Left lung (tissue), 10 donors: ENCODE data around the gene SMIM38. TPM values are rescaled to one million over a fixed set of nuclear protein-coding genes. Genes with fewer than 3 reads are reported as not detected.
A peak's percentile ranks its signal among the peaks of the same experiment; 100 is the strongest.

Experiments used
- ATAC-seq: fragments of 200-7000 bp; cut with Tn5 transposase; one replicate; pipeline ENCODE4 v1.9.1; 2020; ENCODE audit warnings: moderate library complexity
- DNase-seq, 4 donors: peaks; one replicate each; pipeline ENCODE4 v3.0.0-alpha.2; 2013 to 2020
- H3K27ac ChIP-seq, 2 donors: fragments of 200-600 bp; sonication (generic) in 1 of 2; one replicate each; pipeline versions ENCODE4 v1.5.0 to v1.8.0; 2020 to 2021
- H3K27me3 ChIP-seq, 2 donors: fragments of 200-600 bp; sonication (generic) in 1 of 2; one replicate each; pipeline versions ENCODE4 v1.5.0 to v1.8.0; 2020 to 2021
- H3K36me3 ChIP-seq, 2 donors: fragments of 200-600 bp; sonication (generic) in 1 of 2; one replicate each; pipeline versions ENCODE4 v1.5.0 to v1.8.0; 2020 to 2021
- H3K4me1 ChIP-seq, 2 donors: fragments of 200-600 bp; one replicate each; pipeline ENCODE4 v1.8.0; 2021
- H3K4me3 ChIP-seq, 2 donors: fragments of 200-600 bp; sonication (generic) in 1 of 2; one replicate each; pipeline versions ENCODE4 v1.5.0 to v1.8.0; 2020 to 2021; ENCODE audit warnings: mild to moderate bottlenecking in 1 of 2
- H3K9me3 ChIP-seq, 2 donors: fragments of 200-600 bp; sonication (generic) in 1 of 2; one replicate each; pipeline versions ENCODE4 v1.5.0 to v1.8.0; 2020 to 2021
- intact Hi-C, 2 donors: fragments of 100-400 bp; cut with DNase I; formaldehyde crosslinking; loops; one replicate each; pipeline versions ENCODE4 v1.11.2 to v1.14.2; 2022
- polyA plus RNA-seq, 6 donors: library from polyadenylated mRNA; unstranded; fragments of 120-200 nt; gene quantifications; one replicate each; pipeline ENCODE4 v1.2.1, GENCODE V29; 2013; ENCODE audit not compliant: insufficient read length in 6 of 6
- total RNA-seq, 2 donors: library from RNA; stranded (reverse); fragmentation: NEBNext Ultra II Directional; extraction: Animal tissue kit (Norgen Biotek cat#: 25700); gene quantifications; one replicate each; pipeline ENCODE4 v1.2.1, GENCODE V29; 2021
- TF ChIP-seq, protein P1 (sequence below), 2 donors: fragments of 200-600 bp; sonication (generic) in 1 of 2; IDR thresholded peaks; one replicate each; pipeline versions ENCODE4 v1.5.0 to v1.8.0; 2021; ENCODE audit warnings: antibody characterized with exemption in 2 of 2
- donor health status: DM: no; HTN: yes; CAD: no.
- donor health status: DM: no; HTN: no; CAD: no.

Gene SMIM38
- total and polyA plus RNA-seq, 8 donors = 0.09 to 1.3 (median 0.68) TPM

DNA sequence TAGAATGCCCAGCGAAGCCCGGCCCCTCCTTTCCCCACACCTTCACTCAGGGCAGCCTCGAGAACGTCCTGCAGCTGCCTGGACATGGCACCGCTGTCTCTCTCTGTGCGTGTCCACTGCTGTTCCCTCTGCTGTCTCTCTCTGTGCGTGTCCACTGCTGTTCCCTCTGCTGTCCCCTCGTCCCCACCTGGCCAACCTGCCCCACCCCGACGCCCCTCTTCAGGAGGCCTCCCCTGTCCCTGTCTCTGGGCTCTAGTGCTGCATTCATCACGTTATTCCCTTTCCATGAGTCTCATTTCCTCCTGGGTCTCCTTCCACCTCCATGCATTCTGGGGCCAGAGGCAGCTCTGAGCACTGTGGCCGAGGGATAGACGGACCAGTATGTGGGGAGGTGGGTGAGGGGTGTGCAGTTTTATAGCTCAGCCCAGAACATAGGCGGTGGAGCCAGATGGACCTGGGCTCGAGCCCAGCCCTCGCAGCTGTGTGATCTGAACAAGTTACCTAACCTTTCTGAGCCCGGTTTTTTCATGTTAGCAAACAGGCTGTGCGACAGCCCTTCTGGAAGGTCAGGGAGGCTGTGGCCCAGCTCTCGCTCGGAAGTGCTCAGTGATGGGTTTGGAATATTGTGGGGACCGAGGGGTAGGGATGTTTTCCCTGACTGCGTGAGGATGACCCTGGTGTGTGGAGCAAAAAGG is 41.9 kb upstream of the SMIM38 start:
- TF ChIP-seq, protein P1, sequence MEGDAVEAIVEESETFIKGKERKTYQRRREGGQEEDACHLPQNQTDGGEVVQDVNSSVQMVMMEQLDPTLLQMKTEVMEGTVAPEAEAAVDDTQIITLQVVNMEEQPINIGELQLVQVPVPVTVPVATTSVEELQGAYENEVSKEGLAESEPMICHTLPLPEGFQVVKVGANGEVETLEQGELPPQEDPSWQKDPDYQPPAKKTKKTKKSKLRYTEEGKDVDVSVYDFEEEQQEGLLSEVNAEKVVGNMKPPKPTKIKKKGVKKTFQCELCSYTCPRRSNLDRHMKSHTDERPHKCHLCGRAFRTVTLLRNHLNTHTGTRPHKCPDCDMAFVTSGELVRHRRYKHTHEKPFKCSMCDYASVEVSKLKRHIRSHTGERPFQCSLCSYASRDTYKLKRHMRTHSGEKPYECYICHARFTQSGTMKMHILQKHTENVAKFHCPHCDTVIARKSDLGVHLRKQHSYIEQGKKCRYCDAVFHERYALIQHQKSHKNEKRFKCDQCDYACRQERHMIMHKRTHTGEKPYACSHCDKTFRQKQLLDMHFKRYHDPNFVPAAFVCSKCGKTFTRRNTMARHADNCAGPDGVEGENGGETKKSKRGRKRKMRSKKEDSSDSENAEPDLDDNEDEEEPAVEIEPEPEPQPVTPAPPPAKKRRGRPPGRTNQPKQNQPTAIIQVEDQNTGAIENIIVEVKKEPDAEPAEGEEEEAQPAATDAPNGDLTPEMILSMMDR (IDR thresholded peaks at IDR 0.05) = no peak
- H3K4me1 ChIP-seq = no peaks in the 10 kb centered on the region
- no peak for DNase-seq

DNA sequence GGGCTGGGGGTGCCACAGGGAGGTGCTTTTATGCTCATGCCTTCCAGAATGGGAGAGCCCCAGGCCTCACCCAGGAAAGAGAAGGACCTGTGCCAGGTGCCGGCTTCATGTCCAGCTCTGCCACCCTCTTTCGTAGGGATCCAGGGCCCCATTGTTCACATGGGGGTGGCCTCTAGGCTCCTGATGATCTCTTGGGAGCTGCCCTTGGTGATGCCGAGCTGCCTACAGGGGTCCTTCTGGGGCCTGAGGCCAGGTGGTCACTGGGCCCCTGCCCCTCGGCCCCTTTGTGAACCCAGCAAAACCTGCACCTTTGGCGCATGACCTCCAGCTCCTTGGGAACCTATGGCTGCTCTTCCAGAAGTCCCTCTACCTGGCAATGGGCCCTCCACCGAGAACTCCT is 41.4 kb upstream of the SMIM38 start:
- intact Hi-C loops = no loop called here
- ATAC-seq (no peak), DNase-seq (peak in 1 of 4 donors; percentile 24)
- H3K9me3 ChIP-seq = no peaks in the 10 kb centered on the region
- H3K27me3 ChIP-seq = no peaks in the 10 kb centered on the region
- TF ChIP-seq, protein P1 (IDR thresholded peaks at IDR 0.05) = no peak
- no peaks in the 10 kb centered on the region for H3K36me3 ChIP-seq
- peak overlapping the region in 1 of 2 donors; percentile 65 for H3K27ac ChIP-seq
- no peak overlapping the region for H3K4me3 ChIP-seq
- no peaks in the 10 kb centered on the region for H3K4me1 ChIP-seq

More for the DNA sequence above, 41.9 kb upstream of the SMIM38 start:
- no peaks in the 10 kb centered on the region for H3K9me3 ChIP-seq
- ATAC-seq = no peak
- H3K4me3 ChIP-seq = no peak overlapping the region
- intact Hi-C loops = no loop called here
- H3K36me3 ChIP-seq = no peaks in the 10 kb centered on the region
- no peaks in the 10 kb centered on the region for H3K27me3 ChIP-seq
- no peak overlapping the region for H3K27ac ChIP-seq

DNA sequence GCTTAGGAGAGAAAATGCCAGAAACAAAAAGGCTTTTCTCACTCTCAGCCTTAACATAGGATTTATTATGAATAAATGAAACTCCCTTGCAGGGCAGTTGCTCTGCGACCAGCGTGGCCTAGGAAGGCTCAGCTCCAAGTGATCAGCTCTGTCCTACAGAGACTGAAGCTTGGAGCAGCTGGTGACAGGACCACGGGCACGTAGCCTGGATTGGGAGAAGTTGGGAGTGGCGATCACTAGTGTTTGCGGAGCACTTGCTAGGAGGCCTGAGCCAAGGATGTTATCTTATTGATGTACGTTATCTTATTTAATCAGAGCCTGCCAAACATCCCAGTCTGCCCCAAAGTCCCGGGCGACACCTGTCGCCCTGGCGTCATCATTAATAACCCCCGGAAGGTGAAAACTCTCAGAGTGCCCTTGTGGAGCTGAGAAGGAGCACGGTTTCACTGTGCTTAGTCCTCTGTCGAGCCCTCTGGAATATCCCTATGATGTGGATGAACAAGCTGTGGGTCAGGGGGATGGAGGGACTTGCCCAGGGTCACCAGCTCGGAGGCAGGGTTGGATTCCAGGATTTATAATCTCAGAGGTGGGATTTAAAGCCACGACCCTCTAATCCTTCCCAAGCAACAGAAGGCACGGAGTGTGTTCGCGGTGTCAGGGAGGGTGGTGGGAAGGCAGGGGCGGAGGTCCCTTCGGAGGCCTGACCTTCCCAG is 40.8 kb upstream of the SMIM38 start:
- Histone ChIP-seq H3K4me3 (no peak overlapping the region), H3K9me3 (no peaks in the 10 kb centered on the region), H3K4me1 (no peaks in the 10 kb centered on the region), H3K27ac (peak overlapping the region; percentile 33 to 65), H3K27me3 (no peaks in the 10 kb centered on the region), H3K36me3 (no peaks in the 10 kb centered on the region)
- intact Hi-C loops = no loop called here
- ATAC-seq = peak; percentile 75
- TF ChIP-seq, protein P1 (IDR thresholded peaks at IDR 0.05) = no peak
- DNase-seq = peak in 3 of 4 donors; percentile 33 to 63 (median 61)

DNA sequence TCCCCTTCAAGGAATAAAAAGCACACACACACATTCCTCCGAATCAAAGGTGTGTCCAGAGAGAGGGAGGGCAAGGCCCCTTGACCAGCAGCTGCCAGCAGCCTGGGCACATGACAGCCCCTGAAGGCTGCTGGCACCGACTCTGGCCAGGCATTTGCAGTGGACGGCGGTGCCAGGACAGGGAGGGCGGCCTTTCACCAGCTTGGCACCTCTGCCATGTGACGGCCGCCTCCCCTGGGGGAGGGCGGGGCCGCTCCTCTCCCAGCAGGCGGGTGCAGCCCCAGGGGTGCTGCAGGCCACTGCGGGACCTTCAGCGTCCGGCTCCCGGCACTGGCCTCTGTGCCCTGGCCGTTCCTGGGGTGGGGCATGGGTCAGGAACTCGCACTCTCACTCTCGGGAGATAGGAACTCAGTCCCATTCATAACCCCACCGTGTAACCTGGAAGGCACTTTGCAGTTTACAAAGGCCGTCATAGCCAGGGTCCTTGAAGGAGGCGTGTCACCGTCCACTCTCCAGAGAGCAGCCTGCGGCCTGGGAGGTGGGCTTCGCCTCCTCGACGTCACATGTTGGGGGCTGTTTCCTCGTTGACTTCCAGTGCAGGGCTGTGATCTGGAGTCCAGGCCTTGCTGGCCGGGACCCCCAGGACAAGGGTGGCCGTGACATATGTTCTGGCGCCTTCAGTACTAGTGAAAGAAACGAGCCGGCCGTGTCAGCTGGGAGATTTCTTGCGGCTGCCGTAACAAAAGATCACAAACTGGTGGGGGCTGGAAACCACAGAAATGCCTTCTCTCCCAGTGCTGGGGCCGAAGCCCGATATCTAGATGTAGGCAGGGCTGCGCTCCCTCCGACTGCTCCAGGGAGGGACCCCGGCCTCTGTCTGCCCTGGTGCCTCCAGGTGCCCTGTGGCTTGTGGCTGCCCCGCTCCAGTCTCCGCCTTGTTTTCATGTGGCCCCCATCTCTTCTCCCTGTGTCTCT is 39.9 kb upstream of the SMIM38 start:
- intact Hi-C loops = no loop called here
- TF ChIP-seq, protein P1 (IDR thresholded peaks at IDR 0.05) = no peak
- Histone ChIP-seq H3K4me3 (no peak overlapping the region), H3K27ac (peak overlapping the region; percentile 33 to 65), H3K4me1 (no peaks in the 10 kb centered on the region), H3K36me3 (no peaks in the 10 kb centered on the region), H3K9me3 (no peaks in the 10 kb centered on the region), H3K27me3 (no peaks in the 10 kb centered on the region)
- ATAC-seq (peak; percentile 91), DNase-seq (peak in 3 of 4 donors; percentile 57 to 90 (median 74))
